HG03460 (cell line): ENCODE results near the gene MST1R.
A peak's percentile ranks its signal among the peaks of the same experiment; 100 is the strongest.

ENCODE experiments used
- ATAC-seq: cut with Tn5 transposase; IDR thresholded peaks from one replicate; pipeline ENCODE4 v1.9.1; 2021; ENCODE audit not compliant: unreplicated experiment

MST1R gene

GRCh38 chr3:49878686-49879085 is 25.0 kb downstream of the MST1R start:
- ATAC-seq = no peak

- ATAC-seq = no peak
These were observed 26.0 kb downstream of the MST1R start for GRCh38 chr3:49877716-49878115.

- ATAC-seq = no peak
These were observed 27.1 kb downstream of the MST1R start for GRCh38 chr3:49876567-49876966.

GRCh38 chr3:49873623-49874022 is 30.1 kb downstream of the MST1R start:
- no peak for ATAC-seq

- no peak for ATAC-seq
These were observed 30.8 kb downstream of the MST1R start for GRCh38 chr3:49872801-49873281.

- ATAC-seq = no peak
These were observed 32.0 kb downstream of the MST1R start for GRCh38 chr3:49871531-49872153.

- no peak for ATAC-seq
These were observed 34.0 kb downstream of the MST1R start, which contains the start of gene CAMKV for GRCh38 chr3:49869525-49870126. TSS of gene CAMKV (minus strand) at chr3:49869906. CDS start at chr3:49862388, 7,518 bp downstream.

- no peak for ATAC-seq
These were observed 34.7 kb downstream of the MST1R start for GRCh38 chr3:49868862-49869466.

- ATAC-seq = no peak
These were observed 35.8 kb downstream of the MST1R start for GRCh38 chr3:49867871-49868321.

- ATAC-seq = no peak
These were observed 36.3 kb downstream of the MST1R start for GRCh38 chr3:49867400-49867799.

GRCh38 chr3:49865198-49865784 is 38.4 kb downstream of the MST1R start:
- ATAC-seq = no peak

GRCh38 chr3:49864505-49864904 is 39.2 kb downstream of the MST1R start:
- ATAC-seq = no peak

- no peak for ATAC-seq
These were observed 43.9 kb downstream of the MST1R start for GRCh38 chr3:49859576-49860305.

- ATAC-seq = peak; percentile 96
These were observed 47.3 kb downstream of the MST1R start, which contains the start of gene TRAIP for GRCh38 chr3:49856181-49857005. TSS of gene TRAIP (minus strand) at chr3:49856564. CDS start at chr3:49856453, 111 bp downstream.

GRCh38 chr3:49855662-49856061 is 48.0 kb downstream of the MST1R start:
- ATAC-seq = no peak

- no peak for ATAC-seq
These were observed 58.0 kb downstream of the MST1R start for GRCh38 chr3:49845694-49846093.

- ATAC-seq = no peak
These were observed 59.0 kb downstream of the MST1R start for GRCh38 chr3:49844464-49845183.

- ATAC-seq = no peak
These were observed 60.7 kb downstream of the MST1R start for GRCh38 chr3:49842843-49843517.

- no peak for ATAC-seq
These were observed 61.9 kb downstream of the MST1R start for GRCh38 chr3:49841806-49842205.
